Epithelial cell of proximal tubule (primary cell): ENCODE results near the gene CCL1. TPM values are rescaled to one million over a fixed set of nuclear protein-coding genes. Genes with fewer than 3 reads are reported as not detected.
"Not testable (repeated sequence)": the region's sequence is repeated elsewhere in the genome, so short reads cannot be mapped to it uniquely, and the experiment has no call there.

Experiments
- DNase-seq: peaks from one replicate; pipeline ENCODE4 v3.0.0-alpha.2; 2011; ENCODE audit warnings: low read depth
- H3K4me3 ChIP-seq: 2 replicates; pipeline ENCODE4 v1.5.1; 2011; ENCODE audit warnings: low read depth, mild to moderate bottlenecking, low read length
- CTCF ChIP-seq: conservative IDR thresholded peaks from 2 replicates; pipeline ENCODE4 v1.5.1; 2012; ENCODE audit warnings: low read depth, mild to moderate bottlenecking, low read length
- total RNA-seq: library from RNA; depleted of rRNA; stranded (reverse); fragments of >200 nt; gene quantifications from 2 replicates; pipeline ENCODE4 v1.2.3, GENCODE V29; 2015

The CCL1 gene
- total RNA-seq, 1 donor from 2014 or later = not detected

- H3K4me3 ChIP-seq = no peak overlapping the region
- no peak for TF ChIP-seq CTCF
- no peak for DNase-seq
Observed at GRCh38 chr17:34337701-34338100, 25.3 kb downstream of the CCL1 start.

- not testable (repeated sequence) for H3K4me3 ChIP-seq, DNase-seq
Observed at GRCh38 chr17:34327580-34327979, 35.5 kb downstream of the CCL1 start.

GRCh38 chr17:34321964-34322363, 41.1 kb downstream of the CCL1 start:
- DNase-seq = no peak
- TF ChIP-seq CTCF = no peak
- H3K4me3 ChIP-seq = no peak overlapping the region

GRCh38 chr17:34319039-34319483, 44.0 kb downstream of the CCL1 start, which contains the start of gene CCL8:
Gene CCL8, plus strand, starts transcription at chr17:34319435. Its CDS starts 67 bp downstream, at chr17:34319502.
- H3K4me3 ChIP-seq = no peak within 1 kb of the TSS
- no peak for DNase-seq
- TF ChIP-seq CTCF = no peak

GRCh38 chr17:34318474-34318873, 44.6 kb downstream of the CCL1 start:
- peak; percentile 5 for TF ChIP-seq CTCF
- no peak for DNase-seq

GRCh38 chr17:34314279-34314678, 48.8 kb downstream of the CCL1 start:
- DNase-seq = no peak
- H3K4me3 ChIP-seq = no peak overlapping the region
- TF ChIP-seq CTCF = no peak

More at GRCh38 chr17:34318474-34318873, 44.6 kb downstream of the CCL1 start:
- H3K4me3 ChIP-seq = no peak overlapping the region

GRCh38 chr17:34313164-34313563, 49.9 kb downstream of the CCL1 start:
- DNase-seq = no peak
- H3K4me3 ChIP-seq = no peak overlapping the region
- TF ChIP-seq CTCF = no peak

GRCh38 chr17:34312080-34312479, 51.0 kb downstream of the CCL1 start:
- H3K4me3 ChIP-seq = no peak overlapping the region
- DNase-seq = no peak
- no peak for TF ChIP-seq CTCF
